Panc1 (cell line): ENCODE measurements around the gene NHLRC2. TPM values are rescaled to one million over a fixed set of nuclear protein-coding genes. Genes with fewer than 3 reads are reported as not detected.

Experiments used
- ATAC-seq: fragments of 200-7000 bp; cut with Tn5 transposase; 2 replicates; pipeline ENCODE4 v1.9.1; 2020; ENCODE audit warnings: mild to moderate bottlenecking, moderate library complexity
- BruUV-seq: library from RNA; stranded (reverse); fragments of 400-500 nt; replicated peaks from 2 replicates; lab custom pipeline; 2021; lab: Mats Ljungman, UMichigan
- CTCF ChIA-PET: fragments of 300-600 bp; sonication (Branson Sonifier 250); formaldehyde crosslinking; loops from one replicate; lab custom pipeline; 2022; ENCODE audit warnings: antibody characterized with exemption; lab: Charles Lee
- POLR2A ChIA-PET: fragments of 300-600 bp; sonication (Branson Sonifier 250); formaldehyde crosslinking; loops from one replicate; lab custom pipeline; 2022; ENCODE audit warnings: antibody characterized with exemption; lab: Charles Lee
- DNase-seq: peaks from one replicate; pipeline ENCODE4 v3.0.0-alpha.2; 2010; ENCODE audit warnings: low read depth, low spot score
- H3K27ac ChIP-seq: 2 replicates; pipeline ENCODE4 v1.5.1; 2011; ENCODE audit warnings: mild to moderate bottlenecking, low read length, inconsistent platforms
- H3K27me3 ChIP-seq: fragments of 200-500 bp; sonication (Bioruptor generic); 2 replicates; pipeline ENCODE4 v1.6.0; 2014; ENCODE audit warnings: low read length, inconsistent platforms; ENCODE audit not compliant: control insufficient read depth, insufficient read depth
- H3K36me3 ChIP-seq: fragments of 200-500 bp; sonication (Bioruptor generic); 2 replicates; pipeline ENCODE4 v1.5.1; 2014; ENCODE audit warnings: inconsistent platforms, mild to moderate bottlenecking, low read length, moderate library complexity; ENCODE audit not compliant: control insufficient read depth, insufficient read depth
- H3K4me1 ChIP-seq: 2 replicates; pipeline ENCODE4 v1.5.1; 2011; ENCODE audit warnings: inconsistent platforms, mild to moderate bottlenecking, low read length, moderate library complexity; ENCODE audit not compliant: control insufficient read depth, insufficient read depth
- H3K4me3 ChIP-seq, 2 experiments: 2 replicates each; pipeline ENCODE4 v1.5.1; 2011 to 2012; ENCODE audit warnings: low read depth in 2 of 2, low read length in 2 of 2, mild to moderate bottlenecking in 2 of 2, inconsistent platforms in 1 of 2, moderate library complexity in 1 of 2
- H3K9me3 ChIP-seq: fragments of 200-500 bp; sonication (Bioruptor generic); 2 replicates; pipeline ENCODE4 v1.5.1; 2014; ENCODE audit warnings: low read depth, mild to moderate bottlenecking, inconsistent platforms, low read length, moderate library complexity; ENCODE audit not compliant: control insufficient read depth, insufficient read depth
- POLR2AphosphoS5 ChIP-seq: IDR thresholded peaks from 2 replicates; pipeline ENCODE4 v1.6.1; 2012; ENCODE audit warnings: mild to moderate bottlenecking, low read depth, low read length, moderate library complexity
- SIN3A ChIP-seq: IDR thresholded peaks from 2 replicates; pipeline ENCODE4 v1.6.1; 2012; ENCODE audit warnings: low read depth, mild to moderate bottlenecking, low read length, moderate library complexity, borderline replicate concordance; ENCODE audit not compliant: insufficient read depth
- TCF7L2 ChIP-seq: IDR thresholded peaks from 2 replicates; pipeline ENCODE4 v1.6.1; 2011; ENCODE audit warnings: mild to moderate bottlenecking, low read depth, low read length, inconsistent platforms
- in situ Hi-C: cut with HindIII; loops from 2 replicates; pipeline ENCODE4 v1.10.0; 2016; ENCODE audit warnings: low sequenced_read_pairs, low pct_unique_long_range_greater_than_20kb
- intact Hi-C: fragments of 100-400 bp; cut with micrococcal nuclease; formaldehyde crosslinking; loops from one replicate; pipeline ENCODE4 v1.10.0; 2022; ENCODE audit not compliant: unreplicated experiment
- total RNA-seq: library from RNA; stranded (reverse); gene quantifications from one replicate; pipeline ENCODE4 v1.2.1, GENCODE V29; 2021; ENCODE audit not compliant: unreplicated experiment
- TF ChIP-seq, protein P1 (sequence below): fragments of 450-650 bp; IDR thresholded peaks from 2 replicates; pipeline ENCODE4 v1.5.1; 2017; ENCODE audit warnings: mild to moderate bottlenecking
- TF ChIP-seq, protein P2 (sequence below), 2 experiments: IDR thresholded peaks; 2 replicates each; pipeline ENCODE4 v1.6.1; 2011 to 2012; ENCODE audit warnings: low read depth in 2 of 2, control low read depth in 1 of 2, low read length in 1 of 2, mild to moderate bottlenecking in 1 of 2, moderate library complexity in 1 of 2; ENCODE audit not compliant: insufficient read depth in 1 of 2

The NHLRC2 gene
- total RNA-seq, 1 experiment from 2014 or later = 47.3 TPM

DNA sequence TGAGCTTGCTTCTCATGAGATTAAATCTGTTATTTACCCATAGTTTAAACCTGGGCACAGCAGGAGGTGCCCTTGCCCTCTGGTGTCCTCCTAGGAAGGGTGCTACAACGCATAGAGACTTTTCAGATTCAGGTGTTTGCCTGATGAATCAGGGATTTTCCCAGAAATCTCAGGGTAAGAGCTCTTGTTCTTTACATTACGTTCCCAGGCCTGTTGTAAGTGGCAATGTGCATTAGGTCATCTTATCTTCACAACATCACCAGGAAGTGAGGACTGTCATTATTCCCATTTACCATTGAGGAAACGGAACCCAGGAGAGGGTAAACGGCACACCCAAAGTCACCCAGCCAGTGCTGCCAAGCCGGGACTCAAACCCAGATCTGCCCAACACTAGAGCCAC is 73.0 kb downstream of the NHLRC2 start:
- Histone ChIP-seq H3K27ac (no peak overlapping the region; the same call in 1 of the 2 replicates), H3K9me3 (peaks cover 9% of the 10 kb centered on the region; the same call in 1 of the 2 replicates), H3K27me3 (no peaks in the 10 kb centered on the region), H3K4me1 (no peaks in the 10 kb centered on the region), H3K4me3 (no peak overlapping the region), H3K36me3 (no peaks in the 10 kb centered on the region)
- DNase-seq (no peak), ATAC-seq (no peak)
- ChIA-PET CTCF (interaction anchor here (0.7 kb wide), 1 partner anchor 175 kb away, joined by 3 read pairs; no protein-coding TSS in a partner anchor), POLR2A (no interaction called here)
- in situ Hi-C loops (no loop called here), intact Hi-C loops (loop anchor here (10.0 kb wide), 1 partner anchor 117 kb away; the partner anchor contains the start of gene ADRB1)
- no TSS peak for BruUV-seq
- TF ChIP-seq SIN3A (no peak), POLR2AphosphoS5 (no peak), TCF7L2 (no peak)
- TF ChIP-seq, protein P1, sequence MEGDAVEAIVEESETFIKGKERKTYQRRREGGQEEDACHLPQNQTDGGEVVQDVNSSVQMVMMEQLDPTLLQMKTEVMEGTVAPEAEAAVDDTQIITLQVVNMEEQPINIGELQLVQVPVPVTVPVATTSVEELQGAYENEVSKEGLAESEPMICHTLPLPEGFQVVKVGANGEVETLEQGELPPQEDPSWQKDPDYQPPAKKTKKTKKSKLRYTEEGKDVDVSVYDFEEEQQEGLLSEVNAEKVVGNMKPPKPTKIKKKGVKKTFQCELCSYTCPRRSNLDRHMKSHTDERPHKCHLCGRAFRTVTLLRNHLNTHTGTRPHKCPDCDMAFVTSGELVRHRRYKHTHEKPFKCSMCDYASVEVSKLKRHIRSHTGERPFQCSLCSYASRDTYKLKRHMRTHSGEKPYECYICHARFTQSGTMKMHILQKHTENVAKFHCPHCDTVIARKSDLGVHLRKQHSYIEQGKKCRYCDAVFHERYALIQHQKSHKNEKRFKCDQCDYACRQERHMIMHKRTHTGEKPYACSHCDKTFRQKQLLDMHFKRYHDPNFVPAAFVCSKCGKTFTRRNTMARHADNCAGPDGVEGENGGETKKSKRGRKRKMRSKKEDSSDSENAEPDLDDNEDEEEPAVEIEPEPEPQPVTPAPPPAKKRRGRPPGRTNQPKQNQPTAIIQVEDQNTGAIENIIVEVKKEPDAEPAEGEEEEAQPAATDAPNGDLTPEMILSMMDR = no peak
- TF ChIP-seq, protein P2, sequence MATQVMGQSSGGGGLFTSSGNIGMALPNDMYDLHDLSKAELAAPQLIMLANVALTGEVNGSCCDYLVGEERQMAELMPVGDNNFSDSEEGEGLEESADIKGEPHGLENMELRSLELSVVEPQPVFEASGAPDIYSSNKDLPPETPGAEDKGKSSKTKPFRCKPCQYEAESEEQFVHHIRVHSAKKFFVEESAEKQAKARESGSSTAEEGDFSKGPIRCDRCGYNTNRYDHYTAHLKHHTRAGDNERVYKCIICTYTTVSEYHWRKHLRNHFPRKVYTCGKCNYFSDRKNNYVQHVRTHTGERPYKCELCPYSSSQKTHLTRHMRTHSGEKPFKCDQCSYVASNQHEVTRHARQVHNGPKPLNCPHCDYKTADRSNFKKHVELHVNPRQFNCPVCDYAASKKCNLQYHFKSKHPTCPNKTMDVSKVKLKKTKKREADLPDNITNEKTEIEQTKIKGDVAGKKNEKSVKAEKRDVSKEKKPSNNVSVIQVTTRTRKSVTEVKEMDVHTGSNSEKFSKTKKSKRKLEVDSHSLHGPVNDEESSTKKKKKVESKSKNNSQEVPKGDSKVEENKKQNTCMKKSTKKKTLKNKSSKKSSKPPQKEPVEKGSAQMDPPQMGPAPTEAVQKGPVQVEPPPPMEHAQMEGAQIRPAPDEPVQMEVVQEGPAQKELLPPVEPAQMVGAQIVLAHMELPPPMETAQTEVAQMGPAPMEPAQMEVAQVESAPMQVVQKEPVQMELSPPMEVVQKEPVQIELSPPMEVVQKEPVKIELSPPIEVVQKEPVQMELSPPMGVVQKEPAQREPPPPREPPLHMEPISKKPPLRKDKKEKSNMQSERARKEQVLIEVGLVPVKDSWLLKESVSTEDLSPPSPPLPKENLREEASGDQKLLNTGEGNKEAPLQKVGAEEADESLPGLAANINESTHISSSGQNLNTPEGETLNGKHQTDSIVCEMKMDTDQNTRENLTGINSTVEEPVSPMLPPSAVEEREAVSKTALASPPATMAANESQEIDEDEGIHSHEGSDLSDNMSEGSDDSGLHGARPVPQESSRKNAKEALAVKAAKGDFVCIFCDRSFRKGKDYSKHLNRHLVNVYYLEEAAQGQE (IDR thresholded peaks at IDR 0.05; ENCODE audit: insufficient read depth in 1 of 2, low read depth in 2 of 2, low read length in 1 of 2) = no peak

DNA sequence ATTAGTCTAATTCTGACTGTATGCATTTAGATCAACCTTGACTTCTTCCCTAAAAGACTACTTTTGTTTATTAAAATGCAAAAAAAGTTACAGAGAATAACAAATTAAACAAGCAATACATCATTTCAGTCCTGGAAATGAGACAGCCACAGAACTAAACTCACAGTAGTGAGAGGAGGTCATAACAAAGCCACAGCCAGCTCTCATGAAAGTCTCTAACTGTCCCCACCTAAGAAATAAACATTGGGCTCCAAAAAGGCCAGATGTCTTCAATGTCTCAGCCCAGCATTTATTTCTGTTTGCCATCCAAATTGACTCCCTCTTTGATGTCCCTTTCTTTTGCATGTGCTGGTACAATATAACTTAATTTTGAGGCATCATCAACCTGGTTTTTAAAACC is 74.4 kb downstream of the NHLRC2 start:
- ChIA-PET CTCF (no interaction called here), POLR2A (no interaction called here)
- ATAC-seq = no peak
- no peaks in the 10 kb centered on the region for H3K36me3 ChIP-seq
- intact Hi-C loops (loop anchor here (10.0 kb wide), 1 partner anchor 116 kb away; the partner anchor contains the start of gene ADRB1), in situ Hi-C loops (no loop called here)
- no peak overlapping the region for H3K27ac ChIP-seq
- H3K27me3 ChIP-seq = no peaks in the 10 kb centered on the region
- H3K9me3 ChIP-seq = peaks cover 9% of the 10 kb centered on the region; the same call in 1 of the 2 replicates
- H3K4me3 ChIP-seq = no peak overlapping the region
- BruUV-seq = no TSS peak
- DNase-seq = no peak
- TF ChIP-seq POLR2AphosphoS5 (no peak), TCF7L2 (no peak), SIN3A (no peak)
- TF ChIP-seq, protein P1 = no peak
- TF ChIP-seq, protein P2 (IDR thresholded peaks at IDR 0.05; ENCODE audit: insufficient read depth in 1 of 2, low read depth in 2 of 2, low read length in 1 of 2) = no peak
- H3K4me1 ChIP-seq = no peaks in the 10 kb centered on the region
